H9 (cell line): ENCODE data around the gene SNTG2. TPM values are rescaled to one million over a fixed set of nuclear protein-coding genes. Genes with fewer than 3 reads are reported as not detected.

ENCODE experiments used
- DNase-seq: peaks from one replicate; pipeline ENCODE4 v3.0.0-alpha.2; 2017
- H2AFZ ChIP-seq: one replicate; pipeline ENCODE4 v1.6.1; 2013; ENCODE audit warnings: mild to moderate bottlenecking, low read length, control low read depth, moderate library complexity
- H2AK5ac ChIP-seq: 2 replicates; pipeline ENCODE4 v1.6.1; 2013; ENCODE audit warnings: low read length, control low read depth, mixed read lengths; ENCODE audit not compliant: insufficient read length
- H2BK120ac ChIP-seq: one replicate; pipeline ENCODE4 v1.6.1; 2013; ENCODE audit warnings: low read depth, mild to moderate bottlenecking, low read length, control low read depth, inconsistent platforms; ENCODE audit not compliant: poor library complexity, severe bottlenecking
- H2BK12ac ChIP-seq: 2 replicates; pipeline ENCODE4 v1.6.1; 2013; ENCODE audit warnings: low read length, control low read depth, mixed read lengths, low read depth; ENCODE audit not compliant: insufficient read length
- H2BK15ac ChIP-seq: 2 replicates; pipeline ENCODE4 v1.6.1; 2013; ENCODE audit warnings: low read depth, low read length, control low read depth
- H2BK20ac ChIP-seq: one replicate; pipeline ENCODE4 v1.6.1; 2013; ENCODE audit warnings: low read depth, mild to moderate bottlenecking, low read length, control low read depth, inconsistent platforms; ENCODE audit not compliant: poor library complexity, severe bottlenecking
- H2BK5ac ChIP-seq: 2 replicates; pipeline ENCODE4 v1.6.1; 2013; ENCODE audit warnings: low read length, control low read depth, mixed read lengths; ENCODE audit not compliant: insufficient read length
- H3K14ac ChIP-seq: 2 replicates; pipeline ENCODE4 v1.6.1; 2013; ENCODE audit warnings: low read length, control low read depth; ENCODE audit not compliant: insufficient read depth
- H3K18ac ChIP-seq: 2 replicates; pipeline ENCODE4 v1.6.1; 2013; ENCODE audit warnings: low read depth, mild to moderate bottlenecking, mixed read lengths, low read length, control low read depth; ENCODE audit not compliant: insufficient read length
- H3K23ac ChIP-seq: 2 replicates; pipeline ENCODE4 v1.6.1; 2013; ENCODE audit warnings: low read length, control low read depth, mixed read lengths, low read depth; ENCODE audit not compliant: insufficient read length
- H3K23me2 ChIP-seq: 2 replicates; pipeline ENCODE4 v1.6.1; 2013; ENCODE audit warnings: low read depth, mild to moderate bottlenecking, mixed read lengths, low read length, control low read depth; ENCODE audit not compliant: insufficient read length, poor library complexity, severe bottlenecking
- H3K27ac ChIP-seq: 2 replicates; pipeline ENCODE4 v1.5.1; 2013; ENCODE audit warnings: low read length, control low read depth, mixed read lengths, low read depth; ENCODE audit not compliant: insufficient read length
- H3K27me3 ChIP-seq: 2 replicates; pipeline ENCODE4 v1.6.1; 2013; ENCODE audit warnings: low read length, control low read depth, inconsistent platforms; ENCODE audit not compliant: insufficient read depth
- H3K4ac ChIP-seq: 2 replicates; pipeline ENCODE4 v1.6.1; 2013; ENCODE audit warnings: low read depth, mild to moderate bottlenecking, control low read depth, inconsistent platforms, low read length, moderate library complexity
- H3K4me1 ChIP-seq: 2 replicates; pipeline ENCODE4 v1.6.1; 2013; ENCODE audit warnings: low read length, control low read depth, inconsistent platforms; ENCODE audit not compliant: insufficient read depth
- H3K4me2 ChIP-seq: 2 replicates; pipeline ENCODE4 v1.6.1; 2013; ENCODE audit warnings: low read length, control low read depth, mixed read lengths; ENCODE audit not compliant: insufficient read length, insufficient read depth
- H3K56ac ChIP-seq: 2 replicates; pipeline ENCODE4 v1.6.1; 2013; ENCODE audit warnings: low read depth, mild to moderate bottlenecking, mixed read lengths, low read length, control low read depth; ENCODE audit not compliant: insufficient read length
- H3K79me1 ChIP-seq: 2 replicates; pipeline ENCODE4 v1.6.1; 2013; ENCODE audit warnings: low read depth, mild to moderate bottlenecking, moderate library complexity, low read length, control low read depth, inconsistent platforms; ENCODE audit not compliant: insufficient read depth, poor library complexity, severe bottlenecking
- H3K79me2 ChIP-seq: 2 replicates; pipeline ENCODE4 v1.6.1; 2013; ENCODE audit warnings: low read length, control low read depth, inconsistent platforms; ENCODE audit not compliant: insufficient read depth
- H3K9ac ChIP-seq: 2 replicates; pipeline ENCODE4 v1.6.1; 2013; ENCODE audit warnings: low read length, control low read depth, mixed read lengths; ENCODE audit not compliant: insufficient read length; ENCODE audit errors: extremely low read depth
- H3K9me3 ChIP-seq: one replicate; pipeline ENCODE4 v1.6.1; 2013; ENCODE audit warnings: low read depth, low read length, inconsistent platforms; ENCODE audit not compliant: control insufficient read depth
- H3T11ph ChIP-seq: one replicate; pipeline ENCODE4 v1.6.1; 2013; ENCODE audit warnings: mild to moderate bottlenecking, low read length, control low read depth, inconsistent platforms
- H4K20me1 ChIP-seq: one replicate; pipeline ENCODE4 v1.6.1; 2013; ENCODE audit not compliant: control insufficient read depth, insufficient read length, insufficient read depth
- H4K5ac ChIP-seq: 2 replicates; pipeline ENCODE4 v1.6.1; 2013; ENCODE audit warnings: low read depth, mild to moderate bottlenecking, mixed read lengths, low read length, control low read depth; ENCODE audit not compliant: insufficient read length
- H4K8ac ChIP-seq: replicated peaks from 2 replicates; pipeline ENCODE4 v1.6.1; 2013; ENCODE audit warnings: low read length, control low read depth, mixed read lengths, low read depth; ENCODE audit not compliant: insufficient read length
- H4K91ac ChIP-seq: 2 replicates; pipeline ENCODE4 v1.6.1; 2013; ENCODE audit warnings: low read depth, mild to moderate bottlenecking, moderate library complexity, mixed read lengths, low read length, control low read depth; ENCODE audit not compliant: insufficient read length
- H3K27ac Mint-ChIP-seq, 3 experiments: 2 replicates in 2 of 3; 3 replicates in 1 of 3; pipeline ENCODE4 v1.8.0; 2020 to 2021; ENCODE audit warnings: mixed read lengths in 3 of 3, mild to moderate bottlenecking in 1 of 3, moderate library complexity in 1 of 3
- H3K27me3 Mint-ChIP-seq: 2 replicates; pipeline ENCODE4 v1.8.0; 2021; ENCODE audit warnings: low read depth, mild to moderate bottlenecking, moderate library complexity, mixed read lengths
- H3K36me3 Mint-ChIP-seq, 3 experiments: 2 replicates in 2 of 3; 3 replicates in 1 of 3; pipeline ENCODE4 v1.8.0; 2020 to 2021; ENCODE audit warnings: low read depth in 3 of 3, mixed read lengths in 3 of 3; ENCODE audit not compliant: insufficient read depth in 1 of 3
- H3K4me1 Mint-ChIP-seq, 2 experiments: 2 replicates each; pipeline ENCODE4 v1.8.0; 2020; ENCODE audit warnings: mixed read lengths in 2 of 2
- H3K4me3 Mint-ChIP-seq, 2 experiments: 2 replicates in 1 of 2; 3 replicates in 1 of 2; pipeline ENCODE4 v1.8.0; 2020 to 2021; ENCODE audit warnings: mild to moderate bottlenecking in 2 of 2, mixed read lengths in 2 of 2, moderate library complexity in 1 of 2
- H3K9me3 Mint-ChIP-seq, 2 experiments: 2 replicates in 1 of 2; 3 replicates in 1 of 2; pipeline ENCODE4 v1.8.0; 2020; ENCODE audit warnings: mild to moderate bottlenecking in 2 of 2, mixed read lengths in 2 of 2, moderate library complexity in 1 of 2
- WGBS: extraction: QIAGEN DNeasy Blood & Tissue Kit; methylation state at CpG from one replicate; pipeline ENCODE4 v1.1.7; 2013; ENCODE audit warnings: missing lambda C conversion rate, low lambda C conversion rate, mixed read lengths; ENCODE audit not compliant: insufficient read length; ENCODE audit errors: extremely low coverage; 5-methylcytosine and 5-hydroxymethylcytosine counted together
- total RNA-seq: library from RNA; stranded (reverse); gene quantifications from 2 replicates; pipeline ENCODE4 v1.2.1, GENCODE V29; 2021
- TF ChIP-seq, protein P1 (sequence below): fragments of 200-600 bp; sonication (generic); conservative IDR thresholded peaks from 3 replicates; pipeline ENCODE4 v1.8.0; 2021; ENCODE audit warnings: antibody characterized with exemption, mild to moderate bottlenecking

The SNTG2 gene
- total RNA-seq, 1 experiment from 2014 or later: 13.2 TPM

DNA sequence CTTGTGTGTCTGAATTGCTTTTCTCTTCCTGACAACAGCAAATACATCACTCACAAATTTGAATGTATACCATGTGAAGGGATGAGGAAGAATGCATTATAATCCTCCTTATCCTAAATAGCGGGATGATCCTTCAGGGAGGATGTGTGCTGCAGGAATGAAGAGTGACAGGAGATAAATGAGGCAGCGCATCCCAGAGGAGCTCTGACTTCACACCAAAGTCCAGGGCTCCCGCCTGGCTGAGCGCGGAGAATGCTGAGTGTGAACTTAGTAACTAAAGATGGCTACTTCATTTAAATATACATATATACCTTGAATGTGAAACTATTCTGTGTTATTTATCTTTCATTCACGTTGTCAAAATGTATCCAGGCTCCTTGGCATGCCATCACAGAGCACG, 317.4 kb downstream of the SNTG2 start:
- DNase-seq: no peak
- no peak overlapping the region for H3K23ac ChIP-seq

More for the DNA sequence above, 317.4 kb downstream of the SNTG2 start:
- Histone ChIP-seq H4K20me1 (no peaks in the 10 kb centered on the region), H3K27me3 (no peaks in the 10 kb centered on the region; the same call in 1 of the 2 replicates), H2AFZ (no peak overlapping the region), H3K27ac (no peak overlapping the region), H4K8ac (no peak overlapping the region), H2BK20ac (no peak overlapping the region), H3T11ph (no peak overlapping the region), H2BK5ac (no peak overlapping the region), H3K23me2 (no peaks in the 10 kb centered on the region), H3K4ac (no peak overlapping the region), H2AK5ac (no peak overlapping the region), H3K14ac (no peak overlapping the region), H2BK12ac (no peak overlapping the region), H3K79me1 (no peaks in the 10 kb centered on the region), H3K9me3 (no peaks in the 10 kb centered on the region), H4K91ac (no peak overlapping the region), H4K5ac (no peak overlapping the region), H3K4me2 (no peak overlapping the region), H3K56ac (no peak overlapping the region), H3K18ac (no peak overlapping the region), H2BK120ac (no peak overlapping the region), H3K4me1 (no peaks in the 10 kb centered on the region), H2BK15ac (no peak overlapping the region), H3K9ac (no peak overlapping the region), H3K79me2 (no peaks in the 10 kb centered on the region)
- no peak overlapping the region for H3K27ac Mint-ChIP-seq
- no peak overlapping the region for H3K4me3 Mint-ChIP-seq
- no CpG with 5 or more reads among the region's 7 CpGs for WGBS
- no peaks in the 10 kb centered on the region for H3K4me1 Mint-ChIP-seq
- TF ChIP-seq, protein P1, sequence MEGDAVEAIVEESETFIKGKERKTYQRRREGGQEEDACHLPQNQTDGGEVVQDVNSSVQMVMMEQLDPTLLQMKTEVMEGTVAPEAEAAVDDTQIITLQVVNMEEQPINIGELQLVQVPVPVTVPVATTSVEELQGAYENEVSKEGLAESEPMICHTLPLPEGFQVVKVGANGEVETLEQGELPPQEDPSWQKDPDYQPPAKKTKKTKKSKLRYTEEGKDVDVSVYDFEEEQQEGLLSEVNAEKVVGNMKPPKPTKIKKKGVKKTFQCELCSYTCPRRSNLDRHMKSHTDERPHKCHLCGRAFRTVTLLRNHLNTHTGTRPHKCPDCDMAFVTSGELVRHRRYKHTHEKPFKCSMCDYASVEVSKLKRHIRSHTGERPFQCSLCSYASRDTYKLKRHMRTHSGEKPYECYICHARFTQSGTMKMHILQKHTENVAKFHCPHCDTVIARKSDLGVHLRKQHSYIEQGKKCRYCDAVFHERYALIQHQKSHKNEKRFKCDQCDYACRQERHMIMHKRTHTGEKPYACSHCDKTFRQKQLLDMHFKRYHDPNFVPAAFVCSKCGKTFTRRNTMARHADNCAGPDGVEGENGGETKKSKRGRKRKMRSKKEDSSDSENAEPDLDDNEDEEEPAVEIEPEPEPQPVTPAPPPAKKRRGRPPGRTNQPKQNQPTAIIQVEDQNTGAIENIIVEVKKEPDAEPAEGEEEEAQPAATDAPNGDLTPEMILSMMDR: no peak
- H3K9me3 Mint-ChIP-seq: no peaks in the 10 kb centered on the region
- H3K27me3 Mint-ChIP-seq: peaks cover 10% of the 10 kb centered on the region
- peaks cover 0 to 3% (median 1%) of the 10 kb centered on the region in 3 experiments; a peak in 4 of 7 replicates for H3K36me3 Mint-ChIP-seq
